Ishikawa (cell line): ENCODE measurements around the gene PDCD2L.

Experiments used
- CEBPB ChIP-seq: IDR thresholded peaks from 2 replicates; pipeline ENCODE4 v1.6.1; 2012
- CREB1 ChIP-seq: IDR thresholded peaks from 2 replicates; pipeline ENCODE4 v1.6.1; 2012; ENCODE audit warnings: low read depth
- EP300 ChIP-seq: IDR thresholded peaks from 2 replicates; pipeline ENCODE4 v1.6.1; 2012; ENCODE audit warnings: borderline replicate concordance
- FOXM1 ChIP-seq: IDR thresholded peaks from 2 replicates; pipeline ENCODE4 v1.6.1; 2012; ENCODE audit warnings: low read depth, borderline replicate concordance
- MAX ChIP-seq: IDR thresholded peaks from 2 replicates; pipeline ENCODE4 v1.6.1; 2012
- NFIC ChIP-seq: IDR thresholded peaks from 2 replicates; pipeline ENCODE4 v1.6.1; 2012
- RAD21 ChIP-seq: IDR thresholded peaks from 2 replicates; pipeline ENCODE4 v1.6.1; 2012; ENCODE audit warnings: low read depth
- REST ChIP-seq: IDR thresholded peaks from 2 replicates; pipeline ENCODE4 v1.6.1; 2012; ENCODE audit warnings: low read depth, mild to moderate bottlenecking
- TAF1 ChIP-seq: IDR thresholded peaks from 2 replicates; pipeline ENCODE4 v1.6.1; 2012; ENCODE audit warnings: low read depth, mild to moderate bottlenecking
- TEAD4 ChIP-seq: IDR thresholded peaks from 2 replicates; pipeline ENCODE4 v1.6.1; 2012
- YY1 ChIP-seq: IDR thresholded peaks from 2 replicates; pipeline ENCODE4 v1.6.1; 2012; ENCODE audit warnings: low read depth

- TF ChIP-seq YY1 (no peak), TAF1 (no peak), EP300 (no peak), CREB1 (no peak), MAX (no peak), RAD21 (no peak), FOXM1 (no peak), CEBPB (no peak), REST (no peak), TEAD4 (no peak), NFIC (no peak)
Observed at GRCh38 chr19:34387446-34387810, 16.8 kb upstream of the PDCD2L start.
